ENCODE data around the gene CTSW.
"Not testable (repeated sequence)": the region's sequence is repeated elsewhere in the genome, so short reads cannot be mapped to it uniquely, and the experiment has no call there.

The CTSW gene, protein sequence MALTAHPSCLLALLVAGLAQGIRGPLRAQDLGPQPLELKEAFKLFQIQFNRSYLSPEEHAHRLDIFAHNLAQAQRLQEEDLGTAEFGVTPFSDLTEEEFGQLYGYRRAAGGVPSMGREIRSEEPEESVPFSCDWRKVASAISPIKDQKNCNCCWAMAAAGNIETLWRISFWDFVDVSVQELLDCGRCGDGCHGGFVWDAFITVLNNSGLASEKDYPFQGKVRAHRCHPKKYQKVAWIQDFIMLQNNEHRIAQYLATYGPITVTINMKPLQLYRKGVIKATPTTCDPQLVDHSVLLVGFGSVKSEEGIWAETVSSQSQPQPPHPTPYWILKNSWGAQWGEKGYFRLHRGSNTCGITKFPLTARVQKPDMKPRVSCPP

DNA sequence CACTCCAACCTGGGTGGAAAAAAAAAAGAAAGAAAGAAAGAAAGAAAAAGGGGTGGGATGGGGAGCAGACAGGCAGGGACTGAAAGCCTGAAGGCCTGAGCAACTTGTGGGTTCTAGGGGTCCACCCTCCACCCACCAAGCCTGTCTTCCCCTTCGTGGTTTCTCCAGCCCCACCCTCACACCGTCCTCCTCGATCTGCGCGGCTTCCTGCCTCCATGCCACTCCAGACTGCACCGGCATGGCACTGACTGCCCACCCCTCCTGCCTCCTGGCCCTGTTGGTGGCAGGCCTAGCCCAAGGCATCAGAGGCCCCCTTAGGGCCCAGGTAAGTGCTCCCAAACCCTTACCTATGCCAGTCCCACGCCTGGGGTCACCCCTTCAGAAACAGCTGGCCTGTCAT is at the start of gene CTSW:
Gene CTSW (plus strand): TSS at position 221 of the 400 bp plus-strand sequence. CDS start 18 bp downstream, at position 239.
- no peak for DNase-seq (ENCODE audit: low spot score)

DNA sequence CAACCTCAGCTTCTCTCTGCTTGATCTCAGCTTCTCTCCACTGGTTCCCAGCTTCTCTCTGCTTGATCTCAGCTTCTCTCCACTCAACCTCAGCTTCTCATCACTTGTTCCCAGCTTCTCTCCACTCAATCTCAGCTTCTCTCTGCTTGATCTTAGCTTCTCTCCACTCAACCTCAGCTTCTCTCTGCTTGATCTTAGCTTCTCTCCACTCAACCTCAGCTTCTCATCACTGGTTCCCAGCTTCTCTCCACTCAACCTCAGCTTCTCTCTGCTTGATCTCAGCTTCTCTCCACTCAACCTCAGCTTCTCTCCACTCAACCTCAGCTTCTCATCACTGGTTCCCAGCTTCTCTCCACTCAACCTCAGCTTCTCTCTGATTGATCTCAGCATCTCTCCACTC is 47.4 kb upstream of the CTSW start:
- DNase-seq (ENCODE audit: low spot score): not testable (repeated sequence)

DNA sequence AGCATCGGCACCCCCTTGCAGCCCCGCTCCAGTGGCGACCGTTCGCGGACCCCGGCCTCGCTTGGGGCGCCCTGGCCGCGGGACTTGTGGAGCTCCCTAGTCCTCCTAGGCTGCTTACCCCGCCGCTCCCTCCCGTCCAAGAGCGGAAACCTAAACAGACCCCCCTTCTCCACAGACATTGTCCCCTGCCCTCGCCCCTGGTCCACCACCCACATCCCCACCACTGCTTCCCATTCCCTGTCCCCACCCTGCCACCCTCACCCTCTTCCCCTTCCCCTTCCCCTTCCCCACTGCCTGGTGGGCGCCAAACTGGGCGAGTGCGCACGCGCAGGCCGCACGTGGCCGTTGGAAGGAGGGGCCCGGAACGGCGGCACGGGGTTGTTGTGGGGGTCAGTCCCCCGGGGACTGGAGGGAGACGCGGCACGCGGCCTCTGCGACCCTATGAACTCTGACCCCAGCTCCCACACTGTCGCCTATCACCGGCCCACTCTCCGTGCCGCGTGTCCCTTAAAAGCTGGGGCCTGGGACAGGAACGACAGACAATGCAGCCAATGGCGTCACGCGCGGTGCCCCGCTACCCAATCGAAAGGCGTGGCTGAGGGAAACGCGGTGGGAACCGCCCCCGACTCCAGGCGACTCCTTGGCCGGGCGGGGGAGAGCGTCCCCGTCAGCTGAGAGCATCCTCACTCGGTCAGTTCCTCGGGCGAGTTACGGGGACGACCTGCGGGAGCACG is 46.2 kb upstream of the CTSW start, which contains the start of gene SNX32:
Gene SNX32 (plus strand): TSS at position 667 of the 734 bp plus-strand sequence. CDS start 103 bp downstream, outside the sequence.
- DNase-seq (ENCODE audit: low spot score): peak; percentile 97

DNA sequence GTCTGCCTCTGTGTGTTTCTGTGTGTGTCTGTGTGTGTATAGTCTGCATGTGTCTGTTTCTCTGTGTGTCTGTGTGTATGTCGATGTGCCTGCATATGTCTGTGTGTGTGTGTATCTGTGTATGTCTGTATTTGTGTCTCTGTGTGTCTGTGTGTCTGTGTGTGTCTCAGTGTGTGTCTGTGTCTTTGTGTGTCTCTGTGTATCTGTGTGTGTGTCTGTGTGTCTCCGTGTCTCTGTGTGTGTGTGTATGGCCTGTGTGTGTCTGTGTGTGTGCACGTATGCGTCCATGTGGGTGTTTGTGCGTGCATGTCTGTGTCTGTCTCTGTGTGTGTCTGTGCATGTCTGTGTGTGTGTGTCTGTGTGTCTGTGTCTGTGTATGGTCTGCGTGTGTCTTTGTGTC is 45.4 kb upstream of the CTSW start:
- no peak for DNase-seq (ENCODE audit: low spot score)

DNA sequence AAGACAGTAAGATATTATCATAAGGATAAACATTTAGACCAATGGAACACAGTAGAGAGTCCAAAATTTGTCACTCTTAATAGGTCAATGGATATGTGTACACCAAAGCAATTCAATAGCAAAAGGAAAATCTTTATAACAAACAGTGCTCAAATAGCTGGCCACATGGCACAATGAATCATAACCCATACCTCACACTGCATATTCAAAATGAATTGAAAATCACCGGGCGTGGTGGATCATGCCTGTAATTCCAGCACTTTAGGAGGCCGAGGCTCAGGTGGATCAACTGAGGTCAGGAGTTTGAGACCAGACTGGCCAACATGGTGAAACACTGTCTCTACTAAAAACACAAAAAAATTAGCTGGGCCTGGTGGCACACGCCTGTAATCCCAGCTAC is 37.5 kb upstream of the CTSW start:
- no peak for DNase-seq (ENCODE audit: low spot score)

DNA sequence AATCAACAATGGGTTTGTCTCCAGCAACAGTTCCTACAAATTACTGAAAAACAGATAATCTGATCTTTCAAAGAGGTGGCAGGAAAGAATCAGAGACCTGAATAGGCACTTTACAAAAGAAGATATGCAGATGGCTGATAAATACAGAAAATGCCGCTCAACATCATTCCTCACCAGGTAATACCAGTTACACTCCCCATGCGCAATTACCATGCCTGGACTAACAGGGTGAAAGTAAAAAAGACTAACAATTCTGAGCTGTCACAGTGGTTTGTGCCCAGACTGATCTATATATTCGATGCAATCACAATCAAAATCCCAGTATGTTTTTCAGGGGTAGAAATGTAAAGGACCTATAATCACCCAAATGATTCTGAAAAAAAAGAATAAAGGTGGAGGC is 35.8 kb upstream of the CTSW start:
- no peak for DNase-seq (ENCODE audit: low spot score)

DNA sequence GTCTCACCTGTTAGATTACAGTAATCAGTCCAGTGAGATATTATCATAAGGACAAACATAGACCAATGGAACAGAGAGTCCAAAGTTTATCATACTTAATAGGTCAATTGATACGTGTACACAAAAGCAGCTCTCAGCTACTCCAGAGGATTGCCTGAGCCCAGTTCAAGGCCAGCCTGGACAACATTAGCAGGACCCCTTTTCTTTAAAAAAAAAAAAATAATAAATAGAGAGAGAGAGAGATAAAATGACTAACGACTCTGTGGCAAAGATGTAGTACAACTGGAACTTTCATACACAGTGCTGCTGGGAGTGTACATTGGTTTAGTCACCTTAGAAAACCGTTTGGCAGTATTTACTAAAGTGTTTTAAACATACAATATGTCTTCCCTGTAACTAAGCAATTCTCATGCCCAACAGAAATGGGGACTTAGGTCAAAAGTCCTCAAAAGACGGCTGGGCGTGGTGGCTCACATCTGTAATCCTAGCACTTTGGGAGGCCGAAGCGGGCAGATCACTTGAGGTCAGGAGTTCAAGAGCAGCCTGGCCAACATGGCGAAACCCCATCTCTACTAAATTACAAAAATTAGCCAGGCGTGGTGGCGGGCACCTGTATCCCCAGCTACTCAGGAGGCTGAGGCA is 35.3 kb upstream of the CTSW start:
- DNase-seq (ENCODE audit: low spot score): no peak

DNA sequence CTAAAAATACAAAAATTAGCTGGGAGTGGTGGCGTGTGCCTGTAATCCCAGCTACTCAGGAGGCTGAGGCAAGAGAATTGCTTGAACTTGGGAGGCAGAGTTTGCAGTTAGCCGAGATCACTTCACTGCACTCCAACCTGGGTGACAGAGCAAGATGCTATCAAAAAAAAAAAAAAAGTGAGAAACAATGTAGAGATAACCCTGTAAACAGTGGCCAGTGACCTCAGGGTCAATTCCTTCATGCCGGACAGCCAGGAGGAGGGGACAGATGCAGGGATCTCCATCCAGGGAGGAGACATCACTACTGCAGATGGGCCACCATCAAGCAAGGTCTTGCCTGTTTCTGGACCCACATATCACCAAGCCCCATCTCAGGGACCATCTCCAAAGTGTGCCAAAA is 31.9 kb upstream of the CTSW start:
- DNase-seq (ENCODE audit: low spot score): no peak

DNA sequence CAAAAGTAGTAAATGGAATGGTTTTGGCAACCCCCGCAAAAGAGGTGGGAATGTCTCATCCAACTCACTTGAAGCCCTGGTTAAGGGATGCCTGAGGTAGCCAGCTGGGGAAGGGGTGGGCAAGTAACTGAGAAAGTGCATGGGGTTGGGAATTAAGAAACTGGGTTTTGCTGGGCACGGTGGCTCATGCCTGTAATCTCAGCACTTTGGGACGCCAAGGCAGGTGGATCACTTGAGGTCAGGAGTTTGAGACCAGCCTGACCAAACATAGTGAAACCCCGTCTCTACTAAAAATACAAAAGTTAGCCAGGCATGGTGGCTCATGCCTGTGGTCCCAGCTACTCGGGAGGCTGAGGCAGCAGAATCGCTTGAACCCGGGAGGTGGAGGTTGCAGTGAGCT is 30.9 kb upstream of the CTSW start:
- DNase-seq (ENCODE audit: low spot score): not testable (repeated sequence)

DNA sequence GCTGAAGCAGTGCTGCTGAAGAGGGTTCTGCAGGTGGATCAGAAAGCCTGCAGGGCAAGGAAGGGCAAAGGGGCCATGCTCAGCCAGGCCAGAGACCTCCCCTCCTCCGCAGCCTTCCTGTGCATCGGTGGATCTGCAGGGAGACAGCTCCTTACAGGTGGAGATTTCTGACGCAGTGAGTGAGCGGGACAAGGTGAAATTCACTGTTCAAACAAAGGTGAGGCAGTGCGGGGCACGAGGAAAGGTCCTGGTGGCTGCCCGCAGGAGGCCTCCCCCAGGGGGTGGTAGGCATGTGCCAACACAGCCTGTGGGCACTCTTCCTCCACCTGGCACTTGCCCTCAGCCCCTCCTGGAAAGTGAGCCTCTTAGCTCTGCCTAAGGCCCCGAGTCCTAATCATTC is 30.3 kb upstream of the CTSW start:
- no peak for DNase-seq (ENCODE audit: low spot score)

DNA sequence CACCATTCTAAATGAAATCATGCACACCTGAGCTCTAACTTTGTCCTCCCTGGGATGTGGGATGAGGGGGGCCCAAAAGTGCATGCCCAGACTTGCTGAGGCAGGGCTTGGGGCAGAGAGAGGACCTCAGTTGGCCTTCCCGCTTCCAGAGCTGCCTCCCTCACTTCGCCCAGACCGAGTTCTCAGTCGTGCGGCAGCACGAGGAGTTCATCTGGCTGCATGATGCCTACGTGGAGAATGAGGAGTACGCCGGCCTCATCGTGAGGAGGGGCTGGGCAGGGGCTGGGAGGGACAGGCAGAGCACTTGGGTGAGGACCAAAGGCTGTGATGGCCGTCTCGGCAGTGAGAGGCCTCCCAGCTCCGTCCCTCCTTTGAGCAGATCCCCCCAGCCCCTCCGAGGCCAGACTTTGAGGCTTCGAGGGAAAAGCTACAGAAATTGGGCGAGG is 29.8 kb upstream of the CTSW start:
- no peak for DNase-seq (ENCODE audit: low spot score)

DNA sequence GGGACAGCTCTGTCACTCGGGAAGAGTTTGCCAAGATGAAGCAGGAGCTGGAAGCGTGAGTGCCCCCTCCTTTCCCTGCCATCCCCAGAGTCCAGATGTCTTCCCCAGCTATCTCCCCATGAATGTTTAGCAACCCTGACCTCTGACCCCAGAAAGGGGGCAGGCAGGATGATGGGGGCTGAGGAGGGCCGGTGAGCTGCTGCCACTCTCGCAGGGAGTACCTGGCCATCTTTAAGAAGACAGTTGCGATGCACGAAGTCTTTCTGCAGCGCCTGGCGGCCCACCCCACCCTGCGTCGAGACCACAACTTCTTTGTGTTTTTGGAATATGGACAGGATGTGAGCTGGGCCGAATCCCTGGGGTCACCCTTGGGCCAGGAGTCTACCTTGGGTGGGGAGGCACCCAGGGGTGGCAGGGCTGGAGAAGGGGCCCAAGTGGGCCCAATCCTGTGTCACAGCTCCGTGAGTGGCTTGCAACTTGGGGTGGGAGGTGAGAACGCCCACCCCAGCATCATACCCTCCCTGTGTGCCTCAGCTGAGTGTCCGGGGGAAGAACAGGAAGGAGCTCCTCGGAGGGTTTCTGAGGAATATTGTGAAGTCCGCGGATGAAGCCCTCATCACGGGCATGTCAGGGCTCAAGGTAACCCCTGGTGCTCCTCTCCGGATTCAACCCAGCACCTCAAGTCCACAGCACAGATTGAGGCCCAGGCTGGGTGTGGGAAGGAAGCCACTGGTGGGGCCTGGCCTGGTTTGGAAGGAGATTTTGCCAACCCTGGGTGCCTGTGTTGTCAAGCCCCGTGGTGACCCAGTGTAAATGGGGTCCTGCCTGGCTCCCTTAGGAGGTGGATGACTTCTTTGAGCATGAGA is 29.2 kb upstream of the CTSW start:
- DNase-seq (ENCODE audit: low spot score): no peak

DNA sequence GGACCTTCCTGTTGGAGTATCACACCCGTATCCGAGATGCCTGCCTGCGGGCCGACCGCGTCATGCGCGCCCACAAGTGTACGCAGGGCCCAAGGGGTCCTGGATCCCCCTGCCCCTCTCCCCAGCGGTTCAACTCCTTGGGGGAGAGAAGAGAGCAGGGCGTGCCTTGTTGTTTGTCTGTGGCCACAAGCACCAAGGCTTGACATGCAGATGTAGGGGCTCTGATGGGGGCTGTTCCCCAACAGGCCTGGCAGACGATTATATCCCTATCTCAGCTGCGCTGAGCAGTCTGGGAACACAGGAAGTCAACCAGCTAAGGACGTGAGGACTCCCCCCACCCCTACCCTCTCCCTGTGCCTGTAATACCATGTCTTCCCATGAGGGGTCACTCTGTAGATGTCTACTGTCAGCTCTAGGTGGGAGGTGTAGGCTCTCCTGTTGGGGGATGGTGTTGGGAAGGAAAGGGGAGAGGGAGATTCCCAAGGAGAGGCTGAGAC is 28.5 kb upstream of the CTSW start:
- no peak for DNase-seq (ENCODE audit: low spot score)

DNA sequence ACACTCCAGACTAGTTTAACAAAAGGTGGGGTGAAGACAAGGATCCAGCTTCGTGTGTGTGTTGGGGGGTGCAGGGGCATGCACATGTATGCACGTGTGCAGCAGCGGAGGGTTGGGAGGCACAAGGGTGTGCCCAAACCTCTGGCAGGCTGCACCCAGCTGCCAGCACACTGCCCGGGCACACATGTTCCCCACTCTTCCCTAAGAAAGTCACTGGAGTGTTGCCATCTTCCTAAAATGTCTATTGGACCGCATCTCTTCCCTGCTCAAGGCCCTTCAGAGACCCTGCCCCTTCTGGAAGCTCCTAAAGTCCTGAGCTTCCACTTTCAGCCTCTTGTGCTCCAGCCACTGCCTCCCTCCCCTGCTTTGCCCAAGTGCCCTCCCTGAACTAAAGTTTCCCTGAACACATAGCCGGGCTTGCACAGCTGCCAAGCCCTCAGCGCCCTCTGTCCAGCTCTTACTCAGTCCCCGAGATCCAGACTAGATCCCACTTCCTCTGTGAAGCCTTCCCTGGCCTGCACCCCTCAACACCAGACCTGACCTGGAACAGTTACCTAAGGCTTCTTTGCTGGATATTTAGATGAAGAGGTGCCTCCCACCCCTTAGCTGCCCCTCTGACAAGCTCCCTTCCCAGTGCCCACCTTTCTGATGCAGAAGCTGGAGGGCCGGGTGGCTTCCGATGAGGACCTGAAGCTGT is 27.7 kb upstream of the CTSW start:
- DNase-seq (ENCODE audit: low spot score): no peak

DNA sequence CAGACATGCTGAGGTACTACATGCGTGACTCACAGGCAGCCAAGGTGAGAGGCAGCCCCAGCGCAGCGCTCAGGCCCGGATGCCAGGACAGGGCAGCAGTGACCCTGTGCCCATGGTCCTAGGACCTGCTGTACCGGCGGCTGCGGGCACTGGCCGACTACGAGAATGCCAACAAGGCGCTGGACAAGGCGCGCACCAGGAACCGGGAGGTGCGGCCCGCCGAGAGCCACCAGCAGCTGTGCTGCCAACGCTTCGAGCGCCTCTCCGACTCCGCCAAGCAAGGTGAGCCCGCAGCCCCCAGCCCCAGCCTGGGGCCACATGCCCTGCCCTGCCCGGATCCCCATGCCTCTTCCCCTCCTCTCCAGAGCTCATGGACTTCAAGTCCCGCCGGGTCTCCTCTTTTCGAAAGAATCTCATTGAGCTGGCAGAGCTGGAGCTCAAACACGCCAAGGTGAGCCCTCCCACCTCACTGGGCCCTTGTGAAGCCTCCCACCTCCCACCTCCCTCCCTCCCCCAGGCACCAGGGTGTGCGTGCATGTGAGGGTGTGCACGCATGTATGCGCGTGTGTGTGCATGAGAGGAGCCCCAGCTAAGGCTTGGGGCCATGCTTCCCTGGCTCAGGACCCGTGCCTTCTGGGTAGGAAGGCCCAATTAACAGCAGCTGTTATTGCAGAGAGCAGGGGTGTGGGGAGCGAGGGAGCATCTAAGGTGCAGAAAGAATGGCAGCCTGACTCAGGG is 27.0 kb upstream of the CTSW start:
- no peak for DNase-seq (ENCODE audit: low spot score)

DNA sequence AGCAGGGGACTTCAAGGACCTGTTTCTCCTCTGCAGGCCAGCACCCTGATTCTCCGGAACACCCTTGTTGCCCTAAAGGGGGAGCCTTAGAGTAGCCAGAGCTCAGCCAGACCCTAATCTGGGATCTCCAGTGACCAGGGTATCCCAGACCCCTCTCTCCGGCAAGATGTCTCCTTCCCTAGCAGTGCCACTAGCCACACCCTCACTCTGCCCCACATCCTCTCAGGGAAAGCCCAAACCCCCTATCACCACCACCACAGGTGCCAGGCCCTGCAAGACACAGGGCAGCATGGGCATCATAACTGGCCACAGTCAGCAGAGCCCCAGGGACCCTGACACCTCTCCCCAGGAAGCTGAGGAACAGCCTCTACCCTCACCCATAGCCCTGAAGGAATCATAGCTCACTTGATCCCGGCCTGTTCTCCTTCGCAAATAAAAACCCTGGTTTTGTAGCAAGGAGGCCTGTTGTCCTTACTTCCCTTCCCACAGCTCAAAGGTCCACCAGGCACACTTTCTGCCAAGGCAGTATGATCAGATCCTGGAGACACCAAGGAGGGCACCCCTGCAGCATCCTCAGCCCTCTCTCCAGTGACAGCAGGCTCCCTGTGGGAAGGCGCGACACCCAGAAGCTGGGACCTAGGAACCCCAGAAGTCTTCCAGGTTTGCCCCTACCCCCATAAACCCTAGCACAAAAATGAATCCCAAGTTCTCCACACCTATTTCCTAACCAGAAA is 26.2 kb upstream of the CTSW start:
- no peak for DNase-seq (ENCODE audit: low spot score)

DNA sequence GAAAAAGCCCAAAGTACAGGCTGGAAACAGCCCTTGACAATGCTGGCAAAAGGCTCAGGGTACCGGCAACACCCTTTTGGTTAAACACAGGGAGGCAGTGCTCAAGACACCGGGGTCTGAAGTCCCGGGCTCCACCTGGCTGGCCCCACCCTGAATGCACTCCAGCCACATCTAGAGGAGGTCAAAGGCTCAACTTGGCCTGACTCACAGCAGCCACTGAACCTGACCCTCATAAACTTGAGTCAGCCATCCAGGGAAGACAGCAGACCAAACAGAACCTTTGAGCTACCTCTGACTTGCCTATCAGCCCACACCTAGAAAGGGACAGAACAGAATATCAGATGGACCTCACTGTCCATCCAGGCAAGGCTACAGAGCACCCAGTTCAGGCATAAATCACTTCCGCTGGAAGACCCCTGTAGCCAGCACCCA is 25.5 kb upstream of the CTSW start:
- DNase-seq (ENCODE audit: low spot score): no peak

DNA sequence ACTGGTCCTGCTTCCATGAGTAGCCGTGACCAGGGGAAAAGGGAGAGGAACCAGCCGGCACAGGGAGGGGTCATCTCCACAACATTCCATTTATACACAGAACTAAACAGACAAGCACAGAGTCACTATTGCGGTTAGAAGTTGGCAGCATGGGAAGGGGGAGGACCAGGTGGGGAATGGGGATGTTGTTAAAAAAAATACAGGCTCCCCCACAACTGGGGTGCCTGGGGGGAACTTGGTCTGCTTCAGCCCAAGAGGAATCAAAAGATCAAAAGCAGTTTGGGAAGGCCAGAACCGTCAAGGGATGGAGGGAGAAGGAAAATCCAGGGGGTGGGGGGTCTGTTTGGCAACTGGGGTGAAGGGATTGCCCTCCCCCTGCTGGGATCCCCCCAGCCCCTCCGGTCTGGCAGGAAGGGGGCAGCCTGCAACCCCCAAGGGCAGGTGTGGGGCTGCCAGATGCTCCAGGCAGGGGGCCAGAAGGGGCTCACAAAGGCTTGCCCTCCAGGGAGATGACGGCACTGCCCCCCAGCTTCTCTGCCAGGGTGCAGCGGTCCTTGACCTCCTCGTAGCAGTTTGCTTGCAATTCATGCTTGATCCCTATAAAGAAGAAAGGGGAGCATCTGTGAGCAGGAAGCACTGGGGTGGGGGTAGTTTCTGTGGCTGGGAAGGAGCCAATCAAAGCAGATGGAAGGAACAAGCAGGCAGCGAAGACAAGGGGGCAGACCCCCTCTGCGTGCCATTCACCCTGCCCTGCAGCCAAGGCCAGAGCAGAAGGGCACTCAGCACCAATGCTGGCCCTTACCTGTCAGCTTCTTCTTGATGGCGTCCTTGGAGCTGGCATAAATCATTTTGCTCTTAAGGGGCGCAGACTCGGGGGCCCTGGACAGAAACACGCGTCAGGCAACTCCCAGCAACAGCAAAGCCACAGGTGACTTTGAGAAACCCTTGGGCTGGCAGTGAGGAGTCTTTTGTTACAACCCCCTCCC is 24.5 kb upstream of the CTSW start:
- DNase-seq (ENCODE audit: low spot score): no peak

Measured in COLO829 (cell line).